Measurements from ENCODE around the gene SETD4. TPM values are rescaled to one million over a fixed set of nuclear protein-coding genes. Genes with fewer than 3 reads are reported as not detected.
A peak's percentile ranks its signal among the peaks of the same experiment; 100 is the strongest.

SETD4 gene
- total RNA-seq, 1 donor, result 15.9 TPM

DNA sequence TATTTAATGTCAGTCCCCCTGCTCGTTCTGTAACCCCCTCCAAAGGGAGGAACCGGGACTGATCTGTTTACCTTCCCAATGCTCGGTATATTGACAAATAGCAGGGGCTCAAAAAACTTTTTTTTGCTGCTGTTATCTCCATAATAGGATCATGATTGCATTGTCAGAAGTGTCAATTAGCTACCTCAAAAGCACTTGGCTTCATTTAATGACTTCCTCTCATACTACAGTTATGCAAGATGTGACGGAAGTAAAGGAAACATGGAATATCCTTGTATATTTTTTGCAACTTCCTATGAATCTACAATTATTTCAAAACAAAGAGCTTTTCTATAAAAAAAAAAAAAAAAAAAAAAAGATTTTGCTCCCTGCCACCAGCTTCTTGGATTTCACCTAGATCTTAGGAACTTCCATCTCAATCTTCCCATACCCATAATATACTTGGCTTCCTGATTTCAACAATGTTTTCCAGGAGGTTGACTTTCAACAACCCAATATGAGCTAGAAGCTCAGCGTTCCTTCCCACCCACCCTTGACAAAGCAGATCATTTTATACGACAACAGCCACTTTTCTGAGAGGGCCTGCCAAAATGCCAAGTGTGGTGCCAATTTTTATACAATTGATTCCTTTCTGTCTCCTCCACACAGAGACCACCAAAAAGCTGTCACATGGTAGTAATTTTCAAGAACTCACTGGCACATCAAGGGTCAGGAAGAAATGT, 71.7 kb downstream of the SETD4 start:
- Histone ChIP-seq H3K27ac (ENCODE audit: low read depth, low read length) (no peak overlapping the region), H3K27me3 (ENCODE audit: insufficient read depth, low read length) (peaks cover 17% of the 10 kb centered on the region), H3K4me3 (ENCODE audit: insufficient read depth, low read length) (no peak overlapping the region), H3K4me2 (ENCODE audit: insufficient read depth, low read length) (peak overlapping the region; percentile 40), H2AFZ (ENCODE audit: low read length) (no peak overlapping the region), H3K79me2 (ENCODE audit: insufficient read depth, low read length) (no peaks in the 10 kb centered on the region), H3K9me3 (ENCODE audit: low read depth, low read length) (no peaks in the 10 kb centered on the region), H3K4me1 (ENCODE audit: insufficient read depth, low read length) (peaks cover 9% of the 10 kb centered on the region), H3K36me3 (ENCODE audit: insufficient read depth, low read length) (no peaks in the 10 kb centered on the region), H4K20me1 (ENCODE audit: insufficient read depth, low read length) (no peaks in the 10 kb centered on the region)
- TF ChIP-seq, protein P1, sequence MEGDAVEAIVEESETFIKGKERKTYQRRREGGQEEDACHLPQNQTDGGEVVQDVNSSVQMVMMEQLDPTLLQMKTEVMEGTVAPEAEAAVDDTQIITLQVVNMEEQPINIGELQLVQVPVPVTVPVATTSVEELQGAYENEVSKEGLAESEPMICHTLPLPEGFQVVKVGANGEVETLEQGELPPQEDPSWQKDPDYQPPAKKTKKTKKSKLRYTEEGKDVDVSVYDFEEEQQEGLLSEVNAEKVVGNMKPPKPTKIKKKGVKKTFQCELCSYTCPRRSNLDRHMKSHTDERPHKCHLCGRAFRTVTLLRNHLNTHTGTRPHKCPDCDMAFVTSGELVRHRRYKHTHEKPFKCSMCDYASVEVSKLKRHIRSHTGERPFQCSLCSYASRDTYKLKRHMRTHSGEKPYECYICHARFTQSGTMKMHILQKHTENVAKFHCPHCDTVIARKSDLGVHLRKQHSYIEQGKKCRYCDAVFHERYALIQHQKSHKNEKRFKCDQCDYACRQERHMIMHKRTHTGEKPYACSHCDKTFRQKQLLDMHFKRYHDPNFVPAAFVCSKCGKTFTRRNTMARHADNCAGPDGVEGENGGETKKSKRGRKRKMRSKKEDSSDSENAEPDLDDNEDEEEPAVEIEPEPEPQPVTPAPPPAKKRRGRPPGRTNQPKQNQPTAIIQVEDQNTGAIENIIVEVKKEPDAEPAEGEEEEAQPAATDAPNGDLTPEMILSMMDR (IDR thresholded peaks at IDR 0.05; ENCODE audit: extremely low read depth, low read depth, low read length), result no peak
- no peak for DNase-seq (ENCODE audit: insufficient read length, low spot score, missing footprints)

DNA sequence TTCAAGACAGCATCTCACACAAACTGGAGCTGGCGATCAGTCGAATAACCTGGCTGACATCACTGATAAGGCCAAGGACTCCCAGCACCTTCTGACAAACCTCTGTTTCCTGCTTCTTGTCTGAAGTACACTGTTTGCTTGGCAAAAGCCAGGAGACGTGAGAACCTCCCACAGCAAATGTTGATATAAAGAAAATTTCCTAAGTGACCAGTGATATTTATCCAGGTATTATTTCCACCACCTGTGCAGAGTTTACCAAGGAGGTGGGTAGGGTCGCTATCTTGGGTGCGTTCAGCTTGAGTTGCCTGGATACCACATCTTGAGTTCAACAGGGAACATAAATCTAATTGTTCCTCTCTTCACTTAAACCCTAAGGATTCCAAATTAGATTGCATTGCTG, 72.9 kb downstream of the SETD4 start:
- no peak overlapping the region for H3K4me3 ChIP-seq (ENCODE audit: insufficient read depth, low read length)
- no peak overlapping the region for H3K4me2 ChIP-seq (ENCODE audit: insufficient read depth, low read length)
- H4K20me1 ChIP-seq (ENCODE audit: insufficient read depth, low read length), result no peaks in the 10 kb centered on the region
- H3K4me1 ChIP-seq (ENCODE audit: insufficient read depth, low read length), result peaks cover 9% of the 10 kb centered on the region
- no peak for DNase-seq (ENCODE audit: insufficient read length, low spot score, missing footprints)
- H3K27ac ChIP-seq (ENCODE audit: low read depth, low read length), result no peak overlapping the region
- H2AFZ ChIP-seq (ENCODE audit: low read length), result no peak overlapping the region
- no peaks in the 10 kb centered on the region for H3K9me3 ChIP-seq (ENCODE audit: low read depth, low read length)
- no peaks in the 10 kb centered on the region for H3K79me2 ChIP-seq (ENCODE audit: insufficient read depth, low read length)
- TF ChIP-seq, protein P1 (IDR thresholded peaks at IDR 0.05; ENCODE audit: extremely low read depth, low read depth, low read length), result no peak
- H3K27me3 ChIP-seq (ENCODE audit: insufficient read depth, low read length), result peaks cover 18% of the 10 kb centered on the region
- no peaks in the 10 kb centered on the region for H3K36me3 ChIP-seq (ENCODE audit: insufficient read depth, low read length)

DNA sequence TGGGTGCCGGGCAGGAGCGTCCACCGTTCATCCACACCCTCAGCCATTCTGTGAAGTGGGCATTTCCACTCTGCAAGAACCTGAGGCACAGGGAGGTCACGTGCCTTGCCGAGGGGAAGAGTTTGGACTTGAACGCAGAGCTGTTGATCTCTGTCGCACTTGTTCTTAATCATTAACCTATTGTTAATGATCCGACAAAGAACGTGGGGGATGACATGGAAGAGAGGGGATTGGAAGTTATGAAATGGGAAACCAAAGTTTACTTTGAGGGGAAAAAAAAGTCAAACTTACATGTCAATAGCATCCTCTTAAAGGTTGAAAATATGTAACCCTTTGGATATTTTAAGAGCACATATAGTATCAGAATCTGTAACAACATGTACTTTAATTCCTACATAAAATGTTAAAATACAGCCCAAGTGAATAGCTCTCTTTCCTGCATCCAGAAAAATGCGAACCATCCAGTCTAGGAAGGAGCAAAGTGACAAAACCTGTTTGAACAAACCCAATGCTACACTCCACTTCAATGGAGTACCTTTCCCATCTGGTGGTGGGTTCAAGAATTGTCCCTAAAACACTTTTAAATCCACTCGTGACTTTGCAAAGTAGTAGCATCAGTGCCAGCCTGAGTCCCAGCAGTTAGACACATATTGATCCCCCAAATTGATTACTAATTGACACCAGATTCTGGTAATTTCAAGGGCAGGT, 75.5 kb downstream of the SETD4 start:
- H3K4me1 ChIP-seq (ENCODE audit: insufficient read depth, low read length), result peaks cover 9% of the 10 kb centered on the region
- peaks cover 25% of the 10 kb centered on the region for H3K27me3 ChIP-seq (ENCODE audit: insufficient read depth, low read length)
- H3K79me2 ChIP-seq (ENCODE audit: insufficient read depth, low read length), result no peaks in the 10 kb centered on the region
- DNase-seq (ENCODE audit: insufficient read length, low spot score, missing footprints), result no peak
- H3K27ac ChIP-seq (ENCODE audit: low read depth, low read length), result no peak overlapping the region
- H3K36me3 ChIP-seq (ENCODE audit: insufficient read depth, low read length), result no peaks in the 10 kb centered on the region
- H3K4me2 ChIP-seq (ENCODE audit: insufficient read depth, low read length), result no peak overlapping the region
- no peaks in the 10 kb centered on the region for H4K20me1 ChIP-seq (ENCODE audit: insufficient read depth, low read length)
- no peaks in the 10 kb centered on the region for H3K9me3 ChIP-seq (ENCODE audit: low read depth, low read length)
- no peak overlapping the region for H2AFZ ChIP-seq (ENCODE audit: low read length)
- TF ChIP-seq, protein P1 (IDR thresholded peaks at IDR 0.05; ENCODE audit: extremely low read depth, low read depth, low read length), result no peak
- H3K4me3 ChIP-seq (ENCODE audit: insufficient read depth, low read length), result no peak overlapping the region

Small RNA genes within 50 kb of the gene (small RNA-seq; reads per million reads assigned to genes)
- not detected for gene RNU6-992P

Other genes starting within 250 kb of the SETD4 start
- 69.0 and 73.5 TPM in 2 replicates for gene CBR1, start 9.5 kb upstream of the SETD4 start, total RNA-seq
- gene CBR3, start 74.6 kb upstream of the SETD4 start, total RNA-seq, result 17.4 and 22.7 TPM in 2 replicates
- gene DOP1B, start 96.3 kb upstream of the SETD4 start, total RNA-seq, result 16.3 and 23.6 TPM in 2 replicates

Measured in osteoblast (primary cell).